ENCODE data around the gene SENP7. TPM values are rescaled to one million over a fixed set of nuclear protein-coding genes. Genes with fewer than 3 reads are reported as not detected.

The SENP7 gene
- total RNA-seq, 2 experiments from 2014 or later, result 12.3 to 12.9 TPM

DNA sequence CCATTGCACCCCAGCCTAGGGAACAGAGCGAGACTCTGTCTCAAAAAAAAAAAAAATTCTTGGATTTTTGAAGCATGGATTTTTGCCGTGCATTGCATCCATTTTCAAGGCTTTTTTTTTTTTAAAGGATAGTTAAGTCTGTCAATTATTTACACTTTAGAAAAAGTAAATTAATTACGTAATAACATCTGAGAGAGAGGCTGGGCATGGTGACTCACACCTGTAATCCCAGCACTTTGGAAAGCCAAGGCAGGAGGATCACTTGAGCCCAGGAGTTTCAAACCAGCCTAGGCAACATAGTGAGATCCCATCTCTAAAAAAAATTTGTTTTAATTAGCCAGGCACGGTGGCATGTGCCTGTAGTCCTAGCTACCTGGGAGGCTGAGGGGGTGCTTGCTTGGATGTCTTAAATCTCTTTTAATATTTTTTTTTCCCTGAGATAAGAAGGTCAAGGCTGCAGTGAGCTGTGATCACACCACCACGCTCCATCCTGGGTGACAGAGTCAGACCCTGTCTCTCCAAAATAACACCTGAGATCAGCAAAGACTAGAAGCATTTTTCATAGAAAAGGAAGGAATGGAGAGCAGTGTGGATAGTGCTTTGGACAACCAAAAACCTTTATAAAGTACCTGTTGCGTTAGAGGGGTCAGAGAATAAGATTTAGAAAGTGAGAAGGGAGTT is 6.8 kb upstream of the SENP7 start:
- Mint-ChIP-seq H3K4me1 (peaks cover 52% of the 10 kb centered on the region), H3K4me3 (peak overlapping the region; percentile 46), H3K27me3 (no peaks in the 10 kb centered on the region), H3K36me3 (ENCODE audit: low read depth) (peaks cover 5% of the 10 kb centered on the region), H3K9me3 (ENCODE audit: low read depth) (peaks cover 1% of the 10 kb centered on the region), H3K27ac (peak overlapping the region; percentile 81)
- intact Hi-C loops (cut with DNase I, micrococcal nuclease), result loop anchor here (2.0 to 10.0 kb wide), 3 partner anchors 128 to 335 kb away; no protein-coding TSS in a partner anchor
- no peak for DNase-seq
- CTCF ChIA-PET, result interaction anchor here (1.5 to 1.8 kb wide), 2 partner anchors 10 to 41 kb away, joined by 3 to 6 read pairs; no protein-coding TSS in a partner anchor
- no peak for ATAC-seq
- POLR2A ChIA-PET, result interaction anchor here (1.4 to 1.6 kb wide), 3 partner anchors 11 to 48 kb away, joined by 4 to 7 read pairs (median 7); no protein-coding TSS in a partner anchor

DNA sequence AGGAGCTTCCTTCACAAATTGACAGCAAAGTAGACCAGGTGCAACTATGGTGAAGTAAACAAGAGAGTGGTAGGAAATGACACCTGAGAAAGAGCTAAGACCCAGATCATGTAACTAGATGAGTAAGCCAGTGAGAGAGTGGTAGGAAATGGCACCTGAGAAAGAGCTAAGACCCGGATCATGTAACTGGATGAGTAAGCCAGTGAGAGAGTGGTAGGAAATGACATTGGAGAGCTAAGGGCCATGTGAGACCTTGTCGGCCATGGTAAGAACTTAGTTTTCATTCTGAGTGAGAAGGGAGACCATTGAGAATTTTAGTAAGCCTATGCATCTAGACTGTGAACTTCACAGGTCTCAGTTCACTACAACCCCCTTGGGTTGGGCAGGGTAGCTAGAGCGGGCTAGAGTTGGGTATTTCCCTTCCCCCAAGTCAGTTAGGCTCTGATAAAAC is 5.4 kb upstream of the SENP7 start:
- Mint-ChIP-seq H3K27me3 (no peaks in the 10 kb centered on the region), H3K4me3 (peak overlapping the region; percentile 63), H3K36me3 (ENCODE audit: low read depth) (peaks cover 5% of the 10 kb centered on the region), H3K4me1 (peaks cover 58% of the 10 kb centered on the region), H3K9me3 (ENCODE audit: low read depth) (no peaks in the 10 kb centered on the region), H3K27ac (peak overlapping the region; percentile 92)
- peak; percentile 67 for DNase-seq
- intact Hi-C loops (cut with DNase I, micrococcal nuclease), result loop anchor here (1.0 to 10.0 kb wide), 8 partner anchors 26 to 336 kb away; partner anchors contain the start of genes TRMT10C (in 2 of the 2) and PCNP (in 1 of the 2)
- ChIA-PET CTCF (interaction anchor here (0.6 to 2.4 kb wide), 12 partner anchors 9 to 104 kb away, joined by 3 to 10 read pairs (median 4); partner anchors contain the start of genes PCNP and TRMT10C), POLR2A (interaction anchor here (0.7 to 1.6 kb wide), 14 partner anchors 11 to 808 kb away, joined by 3 to 14 read pairs (median 5); partner anchors contain the start of genes PCNP, RPL24, TRMT10C and ZBTB11)
- peak; percentile 93 for ATAC-seq

DNA sequence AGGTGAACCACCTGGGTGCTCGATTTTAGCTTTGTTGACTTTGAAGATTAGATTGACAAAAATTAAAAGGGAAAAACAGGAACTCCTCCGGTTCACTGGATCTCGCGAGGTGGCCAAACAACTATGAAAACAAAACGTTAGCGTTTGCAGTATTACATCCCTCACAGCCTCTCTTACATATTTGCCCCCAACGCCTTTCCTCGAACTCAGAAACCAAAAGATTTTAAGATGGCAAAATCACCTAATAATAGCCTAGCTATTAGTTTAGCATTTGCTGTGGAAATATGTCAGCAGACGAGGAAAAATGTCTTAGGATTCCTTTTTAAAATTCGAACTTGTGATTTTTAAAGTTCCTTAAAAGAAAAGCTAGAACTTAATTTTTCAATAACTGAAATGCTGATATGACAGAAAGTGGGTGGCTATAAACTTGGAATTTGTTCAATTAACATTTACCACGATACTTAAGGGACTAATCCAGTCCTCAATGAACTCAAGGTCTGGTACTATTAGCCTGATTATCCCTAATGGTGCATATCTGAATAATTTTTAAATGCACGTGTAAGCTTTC is 491 bp upstream of the SENP7 start:
- Mint-ChIP-seq H3K4me3 (peak overlapping the region; percentile 85), H3K27ac (peak overlapping the region; percentile 96), H3K9me3 (ENCODE audit: low read depth) (no peaks in the 10 kb centered on the region), H3K27me3 (no peaks in the 10 kb centered on the region), H3K36me3 (ENCODE audit: low read depth) (peaks cover 4% of the 10 kb centered on the region), H3K4me1 (peaks cover 56% of the 10 kb centered on the region)
- intact Hi-C loops (cut with DNase I, micrococcal nuclease), result loop anchor here (1.0 to 10.0 kb wide), 7 partner anchors 48 to 341 kb away; partner anchors contain the start of genes ZBTB11 (in 2 of the 2), CEP97 (in 1 of the 2), NXPE3 (in 1 of the 2) and PCNP (in 1 of the 2)
- ChIA-PET CTCF (interaction anchor here (0.5 to 1.8 kb wide), 2 partner anchors 8 to 35 kb away, joined by 4 to 5 read pairs; no protein-coding TSS in a partner anchor), POLR2A (interaction anchor here (1.1 to 1.3 kb wide), 2 partner anchors 48 to 60 kb away, joined by 3 read pairs; partner anchors contain the start of genes PCNP and TRMT10C)
- no peak for DNase-seq
- ATAC-seq, result peak; percentile 28

DNA sequence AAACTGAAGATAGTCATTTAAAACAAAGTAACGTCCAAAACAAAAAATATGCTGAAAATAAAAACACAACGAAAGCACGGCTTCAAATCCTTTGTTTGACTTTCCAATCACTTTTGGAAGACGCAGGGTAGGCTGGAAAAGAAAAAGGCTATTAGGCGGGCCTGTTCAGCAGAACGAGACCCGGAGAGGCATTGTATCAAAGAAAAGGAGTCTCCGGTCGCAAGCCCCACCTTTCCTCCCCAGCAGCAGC is 691 bp downstream of the SENP7 start:
- intact Hi-C loops (cut with DNase I, micrococcal nuclease), result loop anchor here (2.0 to 10.0 kb wide), 4 partner anchors 164 to 342 kb away; partner anchors contain the start of genes ZBTB11 (in 2 of the 2) and NXPE3 (in 1 of the 2)
- no peaks in the 10 kb centered on the region for H3K27me3 Mint-ChIP-seq
- peak; percentile 63 for ATAC-seq
- ChIA-PET CTCF (interaction anchor here (0.6 to 1.8 kb wide), 8 partner anchors 9 to 159 kb away, joined by 3 to 5 read pairs (median 3); partner anchors contain the start of gene PCNP), POLR2A (interaction anchor here (0.7 to 1.1 kb wide), 4 partner anchors 23 to 88 kb away, joined by 3 to 4 read pairs (median 3); partner anchors contain the start of genes PCNP and TRMT10C)
- peaks cover 52% of the 10 kb centered on the region for H3K4me1 Mint-ChIP-seq
- peak overlapping the region; percentile 85 for H3K4me3 Mint-ChIP-seq
- no peak for DNase-seq
- H3K36me3 Mint-ChIP-seq (ENCODE audit: low read depth), result peaks cover 7% of the 10 kb centered on the region
- H3K27ac Mint-ChIP-seq, result peak overlapping the region; percentile 96
- H3K9me3 Mint-ChIP-seq (ENCODE audit: low read depth), result no peaks in the 10 kb centered on the region

DNA sequence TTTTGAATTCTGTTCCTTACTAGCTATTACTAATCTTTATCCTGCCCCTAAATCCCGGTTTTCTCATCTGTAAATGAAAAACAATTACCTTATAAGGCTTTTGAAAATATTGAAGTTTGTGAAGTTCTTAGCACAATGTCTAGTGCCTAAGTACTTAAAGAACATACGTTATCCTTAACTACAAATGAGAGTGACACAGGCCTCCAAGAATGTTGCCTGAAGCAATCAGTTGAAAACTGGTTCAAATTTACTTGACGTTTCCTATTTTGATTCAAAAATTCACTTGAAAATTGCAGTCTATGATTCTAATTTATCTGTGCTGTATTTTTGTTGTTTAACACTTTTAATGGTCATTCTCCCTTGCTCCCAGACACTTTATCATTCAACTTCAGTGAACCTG is 3.2 kb downstream of the SENP7 start:
- ChIA-PET POLR2A (no interaction called here), CTCF (interaction anchor here (1.2 to 1.4 kb wide), 3 partner anchors 8 to 103 kb away, joined by 3 to 9 read pairs (median 3); no protein-coding TSS in a partner anchor)
- Mint-ChIP-seq H3K36me3 (ENCODE audit: low read depth) (peaks cover 17% of the 10 kb centered on the region), H3K4me3 (peak overlapping the region; percentile 3), H3K4me1 (peaks cover 61% of the 10 kb centered on the region), H3K9me3 (ENCODE audit: low read depth) (no peaks in the 10 kb centered on the region), H3K27ac (peak overlapping the region; percentile 10), H3K27me3 (no peaks in the 10 kb centered on the region)
- DNase-seq (no peak), ATAC-seq (no peak)
- intact Hi-C loops (cut with DNase I, micrococcal nuclease), result loop anchor here (5.0 to 10.0 kb wide), 2 partner anchors 167 to 345 kb away; partner anchors contain the start of gene ZBTB11 (in 1 of the 2)

DNA sequence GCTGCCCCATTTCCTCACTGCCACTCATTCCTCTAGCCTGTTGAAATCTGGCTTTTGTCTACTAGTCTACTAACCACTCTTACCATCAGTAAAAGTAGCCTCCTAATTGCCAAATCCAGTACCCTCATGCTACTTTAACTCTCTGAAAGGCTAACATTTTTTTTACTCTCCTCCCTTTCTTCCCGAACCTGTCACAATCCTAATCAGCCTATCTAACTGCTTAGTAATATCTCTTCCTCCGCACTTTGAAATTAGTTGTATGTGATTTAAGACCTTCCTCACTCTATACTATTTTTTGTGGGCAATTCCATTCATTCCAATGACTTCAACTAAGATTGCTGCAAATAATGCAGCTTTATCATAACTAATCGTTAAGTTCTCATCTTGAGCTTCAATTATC is 3.7 kb downstream of the SENP7 start:
- DNase-seq, result no peak
- ChIA-PET CTCF (interaction anchor here (0.7 to 1.4 kb wide), 5 partner anchors 8 to 102 kb away, joined by 3 to 9 read pairs (median 3); no protein-coding TSS in a partner anchor), POLR2A (no interaction called here)
- Mint-ChIP-seq H3K27ac (no peak overlapping the region), H3K36me3 (ENCODE audit: low read depth) (peaks cover 17% of the 10 kb centered on the region), H3K4me3 (no peak overlapping the region), H3K9me3 (ENCODE audit: low read depth) (no peaks in the 10 kb centered on the region), H3K4me1 (peaks cover 61% of the 10 kb centered on the region), H3K27me3 (no peaks in the 10 kb centered on the region)
- ATAC-seq, result no peak
- intact Hi-C loops (cut with DNase I, micrococcal nuclease), result no loop called here

DNA sequence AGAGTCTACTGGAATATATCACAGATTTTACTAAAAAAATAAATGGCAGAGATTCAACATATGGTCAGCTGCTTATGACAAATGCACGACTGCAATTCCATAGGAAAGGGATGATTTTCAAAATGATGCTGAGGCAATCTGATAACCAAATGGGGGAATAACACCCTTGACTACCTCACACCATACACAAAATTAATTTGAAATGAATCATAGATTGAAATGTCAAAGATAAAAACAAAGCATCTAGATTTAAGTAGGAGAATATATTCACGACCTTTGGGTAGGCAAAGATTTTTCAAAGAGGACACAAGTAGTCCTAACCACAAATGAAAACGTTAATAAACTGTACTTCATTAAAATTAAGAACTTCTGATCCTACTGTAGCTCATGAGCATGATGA is 11.2 kb downstream of the SENP7 start:
- DNase-seq, result no peak
- Mint-ChIP-seq H3K4me3 (no peak overlapping the region), H3K36me3 (ENCODE audit: low read depth) (peaks cover 20% of the 10 kb centered on the region), H3K27me3 (no peaks in the 10 kb centered on the region), H3K9me3 (ENCODE audit: low read depth) (no peaks in the 10 kb centered on the region), H3K27ac (peak overlapping the region; percentile 55), H3K4me1 (peaks cover 27% of the 10 kb centered on the region)
- POLR2A ChIA-PET, result no interaction called here
- CTCF ChIA-PET, result no interaction called here
- ATAC-seq, result peak; percentile 58
- intact Hi-C loops (cut with DNase I, micrococcal nuclease), result no loop called here

DNA sequence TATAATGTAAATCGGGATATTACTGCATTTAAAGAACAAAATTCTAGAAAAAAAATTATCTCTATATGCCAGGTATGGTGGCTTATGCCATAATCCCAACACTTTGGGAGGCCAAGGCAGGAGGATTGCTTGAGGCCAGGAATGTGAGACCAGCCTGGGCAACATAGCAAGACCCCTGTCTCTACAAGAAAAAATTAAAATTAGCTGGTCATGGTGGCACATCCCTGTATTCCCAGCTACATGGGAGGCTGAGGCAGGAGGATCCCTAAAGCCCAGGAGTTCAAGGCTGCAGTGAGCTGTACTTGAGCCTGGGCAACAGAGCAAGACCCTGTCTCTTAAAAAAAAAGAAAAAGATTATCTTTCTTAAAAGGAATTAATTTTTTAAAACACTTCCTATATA is 12.8 kb downstream of the SENP7 start:
- H3K27ac Mint-ChIP-seq, result no peak overlapping the region
- POLR2A ChIA-PET, result no interaction called here
- CTCF ChIA-PET, result interaction anchor here (1.0 kb wide), 1 partner anchor 9 kb away, joined by 3 read pairs; no protein-coding TSS in a partner anchor
- DNase-seq, result no peak
- H3K4me1 Mint-ChIP-seq, result peaks cover 27% of the 10 kb centered on the region
- H3K27me3 Mint-ChIP-seq, result no peaks in the 10 kb centered on the region
- intact Hi-C loops (cut with DNase I, micrococcal nuclease), result no loop called here
- no peaks in the 10 kb centered on the region for H3K9me3 Mint-ChIP-seq (ENCODE audit: low read depth)
- H3K36me3 Mint-ChIP-seq (ENCODE audit: low read depth), result peaks cover 16% of the 10 kb centered on the region
- no peak for ATAC-seq
- H3K4me3 Mint-ChIP-seq, result no peak overlapping the region

DNA sequence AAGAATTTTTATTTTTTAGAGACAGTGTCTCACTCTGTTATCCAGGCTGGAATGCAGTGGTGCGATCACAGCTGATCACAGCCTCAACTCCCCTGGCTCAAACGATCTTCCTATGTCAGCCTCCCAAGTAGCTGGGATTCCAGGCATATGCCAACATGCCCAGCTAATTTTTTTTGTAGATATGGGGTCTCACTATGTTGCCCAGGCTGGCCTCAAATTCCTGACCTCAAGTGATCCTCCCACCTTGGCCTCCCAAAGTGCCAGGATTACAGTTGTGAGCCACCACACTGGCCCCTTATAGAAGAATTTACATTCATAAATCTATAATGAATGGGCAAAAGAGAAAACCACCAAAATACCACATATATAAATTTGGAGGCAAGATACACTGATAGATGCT is 15.2 kb downstream of the SENP7 start:
- ATAC-seq (no peak), DNase-seq (no peak)
- H3K27me3 Mint-ChIP-seq, result no peaks in the 10 kb centered on the region
- peaks cover 27% of the 10 kb centered on the region for H3K36me3 Mint-ChIP-seq (ENCODE audit: low read depth)
- H3K27ac Mint-ChIP-seq, result no peak overlapping the region
- H3K4me3 Mint-ChIP-seq, result no peak overlapping the region
- CTCF ChIA-PET, result interaction anchor here (0.6 kb wide), 1 partner anchor 32 kb away, joined by 3 read pairs; no protein-coding TSS in a partner anchor
- peaks cover 4% of the 10 kb centered on the region for H3K9me3 Mint-ChIP-seq (ENCODE audit: low read depth)
- intact Hi-C loops (cut with DNase I, micrococcal nuclease), result no loop called here
- peaks cover 36% of the 10 kb centered on the region for H3K4me1 Mint-ChIP-seq
- POLR2A ChIA-PET, result no interaction called here

DNA sequence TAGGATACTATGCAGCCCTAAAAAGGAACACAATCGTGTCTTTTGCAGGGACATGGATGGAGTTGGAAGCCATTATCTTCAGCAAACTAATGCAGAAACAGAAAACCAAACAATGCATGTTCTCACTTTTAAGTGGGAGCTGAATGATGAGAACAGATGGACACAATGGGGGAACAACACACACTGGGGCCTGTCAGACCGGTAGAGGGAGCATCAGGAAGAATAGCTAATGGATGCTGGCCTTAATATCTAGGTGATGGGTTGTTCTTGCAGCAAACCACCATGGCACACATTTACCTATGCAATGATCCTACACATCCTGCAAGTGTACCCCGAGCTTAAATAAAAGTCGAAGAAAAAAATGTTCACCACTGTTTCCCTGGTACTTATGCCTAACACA is 17.5 kb downstream of the SENP7 start:
- peaks cover 4% of the 10 kb centered on the region for H3K9me3 Mint-ChIP-seq (ENCODE audit: low read depth)
- no peaks in the 10 kb centered on the region for H3K27me3 Mint-ChIP-seq
- H3K4me3 Mint-ChIP-seq, result no peak overlapping the region
- ChIA-PET CTCF (interaction anchor here (0.6 kb wide), 1 partner anchor 66 kb away, joined by 3 read pairs; the partner anchor contains the start of gene TRMT10C), POLR2A (no interaction called here)
- ATAC-seq (no peak), DNase-seq (no peak)
- peaks cover 23% of the 10 kb centered on the region for H3K4me1 Mint-ChIP-seq
- intact Hi-C loops (cut with DNase I, micrococcal nuclease), result no loop called here
- no peak overlapping the region for H3K27ac Mint-ChIP-seq
- H3K36me3 Mint-ChIP-seq (ENCODE audit: low read depth), result peaks cover 35% of the 10 kb centered on the region
